Mesothelial cell of epicardium (in vitro differentiated cells): ENCODE results near the gene FMN2. TPM values are rescaled to one million over a fixed set of nuclear protein-coding genes. Genes with fewer than 3 reads are reported as not detected.

Source experiments
- DNase-seq, 2 experiments: peaks; one replicate each; pipeline ENCODE4 v3.0.0; 2021; ENCODE audit warnings: low spot score in 2 of 2; ENCODE audit not compliant: unreplicated experiment in 2 of 2
- H3K27ac Mint-ChIP-seq: 2 replicates; pipeline ENCODE4 v1.8.0; 2021; ENCODE audit warnings: mixed read lengths
- H3K27me3 Mint-ChIP-seq: 2 replicates; pipeline ENCODE4 v1.8.0; 2021; ENCODE audit warnings: low read depth, mixed read lengths
- H3K36me3 Mint-ChIP-seq: 2 replicates; pipeline ENCODE4 v1.8.0; 2021; ENCODE audit warnings: mixed read lengths
- H3K4me1 Mint-ChIP-seq: 2 replicates; pipeline ENCODE4 v1.8.0; 2021; ENCODE audit warnings: mixed read lengths
- H3K4me3 Mint-ChIP-seq: 2 replicates; pipeline ENCODE4 v1.8.0; 2021; ENCODE audit warnings: mild to moderate bottlenecking, moderate library complexity, mixed read lengths
- H3K9me3 Mint-ChIP-seq: 2 replicates; pipeline ENCODE4 v1.8.0; 2021; ENCODE audit warnings: mixed read lengths
- total RNA-seq: library from RNA; stranded (reverse); gene quantifications from 3 replicates; pipeline ENCODE4 v1.2.1, GENCODE V29; 2021
- TF ChIP-seq, protein P1 (sequence below): fragments of 200-600 bp; sonication (generic); IDR thresholded peaks from one replicate; pipeline ENCODE4 v1.5.0; 2021; ENCODE audit warnings: antibody characterized with exemption; ENCODE audit not compliant: unreplicated experiment

The FMN2 gene
- total RNA-seq, 1 donor from 2014 or later = 0.54 TPM

DNA sequence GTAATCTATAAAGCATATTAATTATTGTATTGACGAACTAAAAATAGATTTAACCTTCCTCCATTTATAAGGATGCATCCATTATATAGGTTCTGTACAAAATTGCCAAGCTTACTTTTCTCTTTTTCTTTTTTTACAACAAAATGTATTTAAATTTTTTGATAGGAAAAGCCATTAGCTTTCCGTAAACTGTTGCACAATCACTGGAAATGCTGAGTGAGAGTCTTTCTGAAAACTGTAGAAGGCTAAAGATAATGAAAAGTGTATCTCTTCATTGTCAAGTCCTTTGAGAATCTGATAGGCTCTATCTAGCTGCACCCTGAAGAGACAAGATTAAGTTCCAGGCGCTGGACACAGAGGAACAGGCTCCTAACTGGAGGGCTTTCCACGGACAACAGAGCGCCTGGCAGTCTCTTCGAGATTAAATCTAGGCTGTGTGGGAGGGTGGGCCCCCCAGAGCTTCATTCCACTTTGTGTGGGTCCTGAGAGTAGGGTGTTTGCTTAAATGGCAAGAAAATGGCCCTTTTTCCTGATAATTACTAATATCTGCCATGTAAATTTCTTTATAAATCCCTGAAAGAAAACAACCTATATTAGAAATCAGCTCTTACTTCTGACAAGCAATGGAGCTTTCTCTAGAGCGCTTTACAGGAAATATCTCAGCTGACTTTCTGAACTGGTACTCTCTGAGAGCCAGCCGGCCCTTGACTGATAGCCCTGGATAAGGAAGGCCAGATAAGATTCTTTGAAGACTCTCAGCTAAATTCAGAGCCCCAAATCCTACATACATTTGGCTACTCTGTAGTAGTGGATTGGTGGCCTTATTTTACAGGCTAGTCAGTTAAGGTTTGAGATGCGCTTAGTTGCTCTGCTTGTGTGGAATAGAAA is 108.3 kb downstream of the FMN2 start:
- Mint-ChIP-seq H3K4me1 (peaks cover 5% of the 10 kb centered on the region), H3K27ac (no peak overlapping the region), H3K9me3 (peaks cover 18% of the 10 kb centered on the region), H3K27me3 (peaks cover 4% of the 10 kb centered on the region), H3K4me3 (no peak overlapping the region), H3K36me3 (peaks cover 4% of the 10 kb centered on the region)
- TF ChIP-seq, protein P1, sequence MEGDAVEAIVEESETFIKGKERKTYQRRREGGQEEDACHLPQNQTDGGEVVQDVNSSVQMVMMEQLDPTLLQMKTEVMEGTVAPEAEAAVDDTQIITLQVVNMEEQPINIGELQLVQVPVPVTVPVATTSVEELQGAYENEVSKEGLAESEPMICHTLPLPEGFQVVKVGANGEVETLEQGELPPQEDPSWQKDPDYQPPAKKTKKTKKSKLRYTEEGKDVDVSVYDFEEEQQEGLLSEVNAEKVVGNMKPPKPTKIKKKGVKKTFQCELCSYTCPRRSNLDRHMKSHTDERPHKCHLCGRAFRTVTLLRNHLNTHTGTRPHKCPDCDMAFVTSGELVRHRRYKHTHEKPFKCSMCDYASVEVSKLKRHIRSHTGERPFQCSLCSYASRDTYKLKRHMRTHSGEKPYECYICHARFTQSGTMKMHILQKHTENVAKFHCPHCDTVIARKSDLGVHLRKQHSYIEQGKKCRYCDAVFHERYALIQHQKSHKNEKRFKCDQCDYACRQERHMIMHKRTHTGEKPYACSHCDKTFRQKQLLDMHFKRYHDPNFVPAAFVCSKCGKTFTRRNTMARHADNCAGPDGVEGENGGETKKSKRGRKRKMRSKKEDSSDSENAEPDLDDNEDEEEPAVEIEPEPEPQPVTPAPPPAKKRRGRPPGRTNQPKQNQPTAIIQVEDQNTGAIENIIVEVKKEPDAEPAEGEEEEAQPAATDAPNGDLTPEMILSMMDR = no peak
- no peak for DNase-seq

DNA sequence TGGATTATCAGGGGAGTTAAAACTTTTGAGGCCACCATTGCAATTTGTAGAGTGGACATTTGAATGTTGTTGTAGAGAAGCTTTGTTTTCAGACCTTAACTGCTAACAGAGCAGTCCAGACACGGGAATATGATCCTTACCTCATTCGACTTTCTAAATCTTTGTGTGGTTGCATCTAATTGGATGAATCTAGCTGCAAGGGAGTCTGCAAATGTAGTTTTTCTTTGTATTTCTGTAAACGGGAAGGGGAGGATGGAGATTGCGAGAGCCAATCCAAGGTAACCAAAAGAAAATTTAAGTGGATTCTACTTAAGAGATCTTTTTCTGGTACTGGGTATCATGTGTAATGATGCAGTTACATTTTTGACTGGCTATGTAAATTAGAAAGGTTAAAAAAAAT is 110.2 kb downstream of the FMN2 start:
- Mint-ChIP-seq H3K4me3 (no peak overlapping the region), H3K27ac (no peak overlapping the region), H3K4me1 (peaks cover 5% of the 10 kb centered on the region), H3K27me3 (peaks cover 1% of the 10 kb centered on the region), H3K9me3 (peaks cover 18% of the 10 kb centered on the region), H3K36me3 (peaks cover 4% of the 10 kb centered on the region)
- TF ChIP-seq, protein P1 = no peak
- DNase-seq = no peak

DNA sequence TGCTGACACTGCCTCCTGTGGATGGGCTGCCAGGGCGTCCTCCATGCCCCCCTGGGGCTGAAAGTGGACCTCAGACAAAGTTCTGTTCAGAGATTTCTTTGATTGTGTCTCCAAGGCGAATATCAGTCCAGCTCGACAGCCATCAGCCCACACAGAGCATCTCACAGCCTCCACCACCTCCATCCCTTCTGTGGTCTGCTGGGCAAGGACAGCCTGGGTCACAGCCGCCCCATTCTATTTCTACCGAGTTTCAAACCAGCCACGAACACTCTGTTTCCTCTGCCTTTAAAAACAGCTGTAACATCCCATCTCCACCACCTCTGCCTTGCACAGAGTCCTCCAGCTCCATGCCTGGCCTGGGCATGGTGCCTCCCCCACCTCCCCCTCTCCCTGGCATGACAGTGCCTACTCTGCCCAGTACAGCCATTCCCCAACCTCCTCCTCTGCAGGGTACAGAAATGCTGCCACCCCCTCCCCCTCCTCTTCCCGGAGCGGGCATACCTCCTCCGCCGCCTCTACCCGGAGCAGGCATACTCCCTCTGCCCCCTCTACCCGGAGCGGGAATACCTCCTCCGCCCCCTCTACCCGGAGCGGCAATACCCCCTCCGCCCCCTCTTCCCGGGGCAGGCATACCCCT is 115.5 kb downstream of the FMN2 start:
- H3K9me3 Mint-ChIP-seq = peaks cover 8% of the 10 kb centered on the region
- no peak overlapping the region for H3K4me3 Mint-ChIP-seq
- peaks cover 5% of the 10 kb centered on the region for H3K27me3 Mint-ChIP-seq
- no peaks in the 10 kb centered on the region for H3K36me3 Mint-ChIP-seq
- no peak overlapping the region for H3K27ac Mint-ChIP-seq
- TF ChIP-seq, protein P1 = no peak
- no peaks in the 10 kb centered on the region for H3K4me1 Mint-ChIP-seq
- no peak for DNase-seq

DNA sequence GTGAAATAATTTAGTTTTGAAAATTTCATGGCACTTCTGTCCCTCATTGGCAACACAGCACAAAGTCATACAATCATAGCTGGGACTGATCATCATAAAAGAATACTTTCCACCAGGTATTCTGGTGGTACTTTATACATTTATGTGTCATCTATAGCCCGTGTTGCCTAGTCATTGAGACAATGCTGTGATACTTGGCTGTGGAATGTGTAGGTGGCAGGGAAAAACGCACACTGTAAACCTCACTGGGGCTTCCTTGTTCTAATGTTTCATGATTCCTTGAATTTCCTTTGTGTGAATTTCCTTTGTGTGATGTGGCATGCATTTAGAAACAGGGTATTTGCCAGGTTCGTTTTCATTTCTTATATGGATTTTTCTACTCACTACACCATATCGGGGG is 118.3 kb downstream of the FMN2 start:
- Mint-ChIP-seq H3K36me3 (no peaks in the 10 kb centered on the region), H3K4me3 (no peak overlapping the region), H3K27me3 (peaks cover 14% of the 10 kb centered on the region), H3K9me3 (no peaks in the 10 kb centered on the region), H3K4me1 (no peaks in the 10 kb centered on the region), H3K27ac (no peak overlapping the region)
- TF ChIP-seq, protein P1 = no peak
- no peak for DNase-seq

DNA sequence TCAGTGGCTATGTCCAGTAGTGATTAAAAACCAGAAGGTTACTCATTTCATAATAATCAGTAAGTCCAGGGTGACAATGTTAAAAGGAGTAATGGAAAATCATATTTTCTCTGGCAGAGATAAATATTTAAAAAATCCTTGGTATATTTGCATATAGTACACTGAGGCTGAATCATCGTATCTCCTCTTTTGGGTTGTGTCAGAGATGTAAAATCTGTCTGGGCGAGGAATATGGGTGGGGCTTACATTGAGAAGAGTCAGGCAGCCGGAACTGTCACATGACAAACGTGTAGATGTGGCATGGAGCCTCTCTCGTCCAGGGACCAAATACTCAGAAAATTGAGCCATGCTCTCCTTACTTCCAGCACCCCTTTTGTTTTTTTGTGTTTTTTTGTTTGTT is 120.9 kb downstream of the FMN2 start:
- Mint-ChIP-seq H3K27me3 (peaks cover 14% of the 10 kb centered on the region), H3K4me1 (no peaks in the 10 kb centered on the region), H3K27ac (no peak overlapping the region), H3K36me3 (no peaks in the 10 kb centered on the region), H3K9me3 (no peaks in the 10 kb centered on the region), H3K4me3 (no peak overlapping the region)
- TF ChIP-seq, protein P1 = no peak
- no peak for DNase-seq
